Ishikawa (cell line): Measurements from ENCODE around the gene SCEL.
A peak's percentile ranks its signal among the peaks of the same experiment; 100 is the strongest.

Source experiments
- CEBPB ChIP-seq: IDR thresholded peaks from 2 replicates; pipeline ENCODE4 v1.6.1; 2012
- CREB1 ChIP-seq: IDR thresholded peaks from 2 replicates; pipeline ENCODE4 v1.6.1; 2012; ENCODE audit warnings: low read depth
- EGR1 ChIP-seq: IDR thresholded peaks from 2 replicates; pipeline ENCODE4 v1.6.1; 2012
- EP300 ChIP-seq: IDR thresholded peaks from 2 replicates; pipeline ENCODE4 v1.6.1; 2012; ENCODE audit warnings: borderline replicate concordance
- FOXM1 ChIP-seq: IDR thresholded peaks from 2 replicates; pipeline ENCODE4 v1.6.1; 2012; ENCODE audit warnings: low read depth, borderline replicate concordance
- NFIC ChIP-seq: IDR thresholded peaks from 2 replicates; pipeline ENCODE4 v1.6.1; 2012
- RAD21 ChIP-seq: IDR thresholded peaks from 2 replicates; pipeline ENCODE4 v1.6.1; 2012; ENCODE audit warnings: low read depth
- TAF1 ChIP-seq: IDR thresholded peaks from 2 replicates; pipeline ENCODE4 v1.6.1; 2012; ENCODE audit warnings: low read depth, mild to moderate bottlenecking
- TCF12 ChIP-seq: IDR thresholded peaks from 2 replicates; pipeline ENCODE4 v1.6.1; 2012; ENCODE audit warnings: low read depth
- TEAD4 ChIP-seq: IDR thresholded peaks from 2 replicates; pipeline ENCODE4 v1.6.1; 2012
- YY1 ChIP-seq: IDR thresholded peaks from 2 replicates; pipeline ENCODE4 v1.6.1; 2012; ENCODE audit warnings: low read depth
- ZBTB7A ChIP-seq: IDR thresholded peaks from 2 replicates; pipeline ENCODE4 v1.6.1; 2012; ENCODE audit warnings: low read depth
- TF ChIP-seq, protein P1 (sequence below): IDR thresholded peaks from 2 replicates; pipeline ENCODE4 v1.6.1; 2012
- TF ChIP-seq, protein P2 (sequence below): IDR thresholded peaks from 2 replicates; pipeline ENCODE4 v1.6.1; 2012
- TF ChIP-seq, protein P3 (sequence below): IDR thresholded peaks from 2 replicates; pipeline ENCODE4 v1.6.1; 2012; ENCODE audit warnings: low read depth, mild to moderate bottlenecking

SCEL gene

DNA sequence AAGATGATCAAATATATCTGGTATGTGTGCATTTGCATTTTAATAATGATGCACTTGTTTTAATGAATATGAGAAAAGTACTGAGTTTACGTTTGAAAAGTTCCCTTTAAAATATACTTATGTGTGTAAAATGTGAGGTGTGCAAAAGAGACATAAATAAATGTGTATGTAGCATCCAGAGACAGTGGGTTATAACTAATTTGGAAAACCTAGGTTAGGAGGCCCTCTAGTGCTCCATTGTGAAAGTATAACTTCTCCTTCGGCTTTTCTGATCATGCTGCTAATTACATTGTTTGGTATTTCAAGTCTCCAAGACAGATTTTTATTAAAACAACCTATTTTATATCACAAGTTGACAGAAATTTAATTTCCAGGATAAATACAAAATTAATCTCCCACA lies 30.1 kb downstream of the SCEL start:
- TF ChIP-seq RAD21, result peak; percentile 93
- no peak for TF ChIP-seq NFIC
- no peak for TF ChIP-seq FOXM1

DNA sequence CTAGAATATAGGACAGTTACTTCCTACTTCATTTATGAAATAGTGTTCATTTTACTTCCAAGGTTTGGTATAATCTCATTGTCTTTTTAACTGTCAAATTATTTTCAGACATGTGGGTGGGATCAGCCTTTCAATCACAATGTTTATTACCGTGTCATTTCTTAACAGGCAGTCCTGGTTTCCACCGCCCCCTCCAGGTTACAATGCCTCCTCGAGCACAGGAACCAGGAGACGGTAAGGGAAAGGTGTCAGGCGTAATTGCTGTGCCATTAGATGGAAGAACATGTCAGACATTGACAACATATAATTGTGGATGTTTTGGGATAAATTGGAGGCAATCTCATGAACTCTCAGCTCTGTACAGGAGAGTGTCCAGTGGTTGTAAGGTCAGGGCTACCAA lies 36.5 kb downstream of the SCEL start:
- TF ChIP-seq NFIC (no peak), ZBTB7A (no peak), YY1 (no peak)

DNA sequence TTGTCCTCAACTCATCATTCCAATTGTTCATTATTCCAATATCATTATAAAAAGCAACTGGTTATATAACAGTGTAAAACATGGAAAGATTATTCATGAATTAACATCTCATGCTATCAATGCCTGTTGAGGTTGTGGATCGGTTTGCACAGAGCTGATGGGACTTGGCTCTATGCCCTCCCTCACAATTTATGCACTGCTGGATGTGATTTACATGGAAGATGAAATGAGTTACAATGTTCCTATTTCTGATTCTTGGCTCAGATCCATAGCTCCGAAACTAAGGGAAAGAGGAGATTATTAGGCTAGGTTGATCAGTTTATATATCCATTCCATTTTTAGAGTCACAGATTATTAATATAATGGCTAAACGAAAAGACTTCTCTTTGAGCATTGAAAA lies 38.6 kb downstream of the SCEL start:
- TF ChIP-seq YY1, result no peak
- TF ChIP-seq, protein P1, sequence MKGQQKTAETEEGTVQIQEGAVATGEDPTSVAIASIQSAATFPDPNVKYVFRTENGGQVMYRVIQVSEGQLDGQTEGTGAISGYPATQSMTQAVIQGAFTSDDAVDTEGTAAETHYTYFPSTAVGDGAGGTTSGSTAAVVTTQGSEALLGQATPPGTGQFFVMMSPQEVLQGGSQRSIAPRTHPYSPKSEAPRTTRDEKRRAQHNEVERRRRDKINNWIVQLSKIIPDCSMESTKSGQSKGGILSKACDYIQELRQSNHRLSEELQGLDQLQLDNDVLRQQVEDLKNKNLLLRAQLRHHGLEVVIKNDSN, result no peak

DNA sequence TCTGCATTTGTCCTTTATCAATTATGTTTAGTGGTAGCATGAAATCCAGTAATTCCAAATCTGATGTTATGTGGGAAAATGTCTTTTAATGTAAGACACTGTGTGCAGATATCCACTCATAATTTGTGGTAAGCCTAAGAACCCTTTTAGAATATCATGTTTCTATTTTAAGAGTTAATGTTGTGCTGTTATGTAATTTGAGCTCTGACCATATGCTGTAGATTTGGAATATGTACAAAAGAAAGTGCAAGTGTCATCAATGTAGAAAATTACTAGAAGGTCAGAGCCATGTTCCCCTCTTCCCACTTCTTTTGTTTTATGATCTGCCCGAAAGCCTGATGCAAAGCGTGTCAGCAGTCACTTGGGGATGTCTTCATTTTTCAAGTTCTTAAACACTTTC lies 44.5 kb downstream of the SCEL start:
- no peak for TF ChIP-seq RAD21
- TF ChIP-seq, protein P2, sequence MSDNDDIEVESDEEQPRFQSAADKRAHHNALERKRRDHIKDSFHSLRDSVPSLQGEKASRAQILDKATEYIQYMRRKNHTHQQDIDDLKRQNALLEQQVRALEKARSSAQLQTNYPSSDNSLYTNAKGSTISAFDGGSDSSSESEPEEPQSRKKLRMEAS, result no peak
- TF ChIP-seq NFIC, result no peak
- no peak for TF ChIP-seq CEBPB
- TF ChIP-seq EGR1, result no peak
- TF ChIP-seq CREB1, result no peak
- TF ChIP-seq, protein P1, result no peak
- no peak for TF ChIP-seq FOXM1
- no peak for TF ChIP-seq YY1
- no peak for TF ChIP-seq EP300
- TF ChIP-seq, protein P3, sequence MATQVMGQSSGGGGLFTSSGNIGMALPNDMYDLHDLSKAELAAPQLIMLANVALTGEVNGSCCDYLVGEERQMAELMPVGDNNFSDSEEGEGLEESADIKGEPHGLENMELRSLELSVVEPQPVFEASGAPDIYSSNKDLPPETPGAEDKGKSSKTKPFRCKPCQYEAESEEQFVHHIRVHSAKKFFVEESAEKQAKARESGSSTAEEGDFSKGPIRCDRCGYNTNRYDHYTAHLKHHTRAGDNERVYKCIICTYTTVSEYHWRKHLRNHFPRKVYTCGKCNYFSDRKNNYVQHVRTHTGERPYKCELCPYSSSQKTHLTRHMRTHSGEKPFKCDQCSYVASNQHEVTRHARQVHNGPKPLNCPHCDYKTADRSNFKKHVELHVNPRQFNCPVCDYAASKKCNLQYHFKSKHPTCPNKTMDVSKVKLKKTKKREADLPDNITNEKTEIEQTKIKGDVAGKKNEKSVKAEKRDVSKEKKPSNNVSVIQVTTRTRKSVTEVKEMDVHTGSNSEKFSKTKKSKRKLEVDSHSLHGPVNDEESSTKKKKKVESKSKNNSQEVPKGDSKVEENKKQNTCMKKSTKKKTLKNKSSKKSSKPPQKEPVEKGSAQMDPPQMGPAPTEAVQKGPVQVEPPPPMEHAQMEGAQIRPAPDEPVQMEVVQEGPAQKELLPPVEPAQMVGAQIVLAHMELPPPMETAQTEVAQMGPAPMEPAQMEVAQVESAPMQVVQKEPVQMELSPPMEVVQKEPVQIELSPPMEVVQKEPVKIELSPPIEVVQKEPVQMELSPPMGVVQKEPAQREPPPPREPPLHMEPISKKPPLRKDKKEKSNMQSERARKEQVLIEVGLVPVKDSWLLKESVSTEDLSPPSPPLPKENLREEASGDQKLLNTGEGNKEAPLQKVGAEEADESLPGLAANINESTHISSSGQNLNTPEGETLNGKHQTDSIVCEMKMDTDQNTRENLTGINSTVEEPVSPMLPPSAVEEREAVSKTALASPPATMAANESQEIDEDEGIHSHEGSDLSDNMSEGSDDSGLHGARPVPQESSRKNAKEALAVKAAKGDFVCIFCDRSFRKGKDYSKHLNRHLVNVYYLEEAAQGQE, result no peak
- no peak for TF ChIP-seq TCF12
- TF ChIP-seq TEAD4, result no peak
- TF ChIP-seq TAF1, result no peak
- no peak for TF ChIP-seq ZBTB7A

DNA sequence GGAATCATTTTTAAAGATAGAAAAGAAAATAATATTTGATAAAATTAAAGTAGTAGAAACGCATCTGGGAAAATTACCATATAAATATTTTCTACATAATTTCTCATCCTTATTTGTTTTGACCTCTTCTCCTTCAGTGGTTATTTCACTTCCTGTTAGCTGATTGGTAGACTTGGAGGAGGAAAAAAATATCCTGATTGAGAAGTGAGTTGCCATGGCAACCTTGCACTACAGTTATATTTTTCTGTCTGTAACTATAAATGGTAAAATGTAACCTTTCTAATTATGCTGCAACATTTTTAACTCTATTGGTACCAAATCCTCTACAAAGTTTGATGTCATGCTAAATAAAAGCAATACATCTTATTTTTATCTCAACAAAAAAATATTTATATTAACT lies 45.2 kb downstream of the SCEL start:
- TF ChIP-seq CEBPB, result no peak
- TF ChIP-seq NFIC, result no peak
- no peak for TF ChIP-seq TEAD4
- no peak for TF ChIP-seq TAF1
- TF ChIP-seq, protein P3, result no peak
- TF ChIP-seq ZBTB7A, result no peak
- TF ChIP-seq, protein P1, result no peak
- TF ChIP-seq, protein P2, result no peak
- TF ChIP-seq RAD21, result no peak
- TF ChIP-seq YY1, result no peak
- no peak for TF ChIP-seq EP300
- TF ChIP-seq EGR1, result no peak
- TF ChIP-seq FOXM1, result no peak
- no peak for TF ChIP-seq CREB1

DNA sequence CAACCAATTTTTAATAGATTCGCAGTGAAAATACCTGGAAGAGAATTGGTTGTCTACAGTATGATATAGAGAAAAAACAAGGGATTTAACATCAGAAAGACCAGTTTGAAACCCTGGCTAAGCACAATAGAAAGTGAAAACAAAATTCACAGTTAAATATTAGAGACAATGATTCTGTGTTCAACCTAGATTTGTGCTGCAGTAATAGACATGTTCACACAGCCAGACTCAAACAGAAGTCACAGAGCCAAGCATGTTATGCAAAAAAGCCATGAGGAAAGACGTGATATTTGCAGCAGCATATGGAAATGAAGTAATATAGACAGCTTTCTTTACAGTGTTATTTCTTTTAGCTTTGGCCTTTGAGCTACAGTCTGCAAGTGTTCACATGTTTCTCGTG lies 48.1 kb downstream of the SCEL start:
- TF ChIP-seq TCF12, result no peak

DNA sequence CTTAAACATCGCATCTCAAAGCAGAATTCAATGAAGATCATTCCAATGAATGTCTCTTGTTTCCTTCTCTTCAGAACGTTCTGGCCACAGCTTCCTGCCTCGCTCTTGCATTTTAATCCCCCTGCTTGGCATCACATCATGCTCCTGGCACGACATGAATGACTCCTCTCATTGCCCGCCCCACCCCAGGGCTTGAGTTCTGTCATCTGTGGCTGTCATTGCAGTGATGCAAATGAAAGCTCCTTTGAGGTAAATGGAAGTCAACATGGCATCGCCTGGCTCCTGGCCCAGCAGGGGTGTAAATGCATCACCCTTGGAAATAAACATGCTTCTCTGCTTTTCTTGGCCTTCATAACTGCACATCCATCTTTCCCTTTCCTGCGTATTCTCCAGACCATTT lies 48.6 kb downstream of the SCEL start:
- TF ChIP-seq TCF12 (no peak), FOXM1 (no peak), TEAD4 (no peak), CREB1 (no peak), TAF1 (no peak), CEBPB (no peak), RAD21 (no peak), EGR1 (no peak), YY1 (no peak), NFIC (no peak), EP300 (no peak)
- TF ChIP-seq, protein P1, result no peak
- TF ChIP-seq, protein P3, result no peak
- TF ChIP-seq, protein P2, result no peak
